GM18511 (cell line): Measurements from ENCODE around the gene GPI.

Experiments
- ATAC-seq: cut with Tn5 transposase; IDR thresholded peaks from one replicate; pipeline ENCODE4 v1.9.1; 2021; ENCODE audit warnings: mild to moderate bottlenecking, moderate library complexity; ENCODE audit not compliant: unreplicated experiment

Gene GPI

GRCh38 chr19:34337739-34338138 lies 27.3 kb upstream of the GPI start:
- no peak for ATAC-seq

- ATAC-seq: no peak
These were observed 22.9 kb upstream of the GPI start for GRCh38 chr19:34341935-34342680.

- no peak for ATAC-seq
These were observed 21.2 kb upstream of the GPI start for GRCh38 chr19:34343751-34344150.

GRCh38 chr19:34345947-34346351 lies 19.0 kb upstream of the GPI start:
- ATAC-seq: no peak

- no peak for ATAC-seq
These were observed 17.3 kb upstream of the GPI start for GRCh38 chr19:34347561-34348165.

GRCh38 chr19:34348899-34349487 lies 16.0 kb upstream of the GPI start:
- no peak for ATAC-seq

- no peak for ATAC-seq
These were observed 14.8 kb upstream of the GPI start for GRCh38 chr19:34350161-34350561.

- ATAC-seq: peak; percentile 63
These were observed 13.6 kb upstream of the GPI start for GRCh38 chr19:34351382-34351826.

- ATAC-seq: no peak
These were observed 11.4 kb upstream of the GPI start for GRCh38 chr19:34353546-34353945.

- no peak for ATAC-seq
These were observed 9.8 kb upstream of the GPI start for GRCh38 chr19:34355201-34355600.

- no peak for ATAC-seq
These were observed 8.1 kb upstream of the GPI start for GRCh38 chr19:34356875-34357274.

GRCh38 chr19:34357431-34357830 lies 7.6 kb upstream of the GPI start:
- ATAC-seq: no peak

- ATAC-seq: peak; percentile 88
These were observed 5.6 kb upstream of the GPI start for GRCh38 chr19:34359140-34359953.

- ATAC-seq: no peak
These were observed 5.1 kb upstream of the GPI start for GRCh38 chr19:34359954-34360315.

GRCh38 chr19:34360354-34360909 lies 4.6 kb upstream of the GPI start:
- ATAC-seq: no peak

GRCh38 chr19:34362679-34363069 lies 2.3 kb upstream of the GPI start:
- no peak for ATAC-seq

- no peak for ATAC-seq
These were observed 1.9 kb upstream of the GPI start for GRCh38 chr19:34363094-34363493.

GRCh38 chr19:34363930-34364329 lies 1.1 kb upstream of the GPI start:
- ATAC-seq: no peak

GRCh38 chr19:34364462-34364829 lies 550 bp upstream of the GPI start:
- no peak for ATAC-seq

- peak; percentile 22 for ATAC-seq
These were observed 736 bp downstream of the GPI start for GRCh38 chr19:34365463-34366401.
